Vagina (tissue), 2 donors: ENCODE measurements around the gene TRAF6.

Source experiments
- POLR2A ChIP-seq, 2 donors: fragments of 450-650 bp; IDR thresholded peaks; one replicate each; pipeline ENCODE4 v1.6.1; 2017; ENCODE audit warnings: antibody characterized with exemption in 2 of 2, mild to moderate bottlenecking in 2 of 2, moderate library complexity in 2 of 2
- POLR2AphosphoS5 ChIP-seq, 2 donors: sonication (generic); formaldehyde crosslinking; IDR thresholded peaks; one replicate each; pipeline ENCODE4 v1.9.0; 2017; ENCODE audit warnings: antibody characterized with exemption in 2 of 2, mild to moderate bottlenecking in 2 of 2, low read depth in 1 of 2; ENCODE audit not compliant: insufficient read depth in 1 of 2
- TF ChIP-seq, protein P1 (sequence below), 3 experiments: fragments of 450-650 bp in 2 of 3; fragments of 200-600 bp in 1 of 3; sonication (generic) in 1 of 3; IDR thresholded peaks; one replicate each; pipeline ENCODE4 v1.5.1; 2017 to 2019; ENCODE audit warnings: antibody characterized with exemption in 3 of 3, mild to moderate bottlenecking in 2 of 3, moderate library complexity in 2 of 3

DNA sequence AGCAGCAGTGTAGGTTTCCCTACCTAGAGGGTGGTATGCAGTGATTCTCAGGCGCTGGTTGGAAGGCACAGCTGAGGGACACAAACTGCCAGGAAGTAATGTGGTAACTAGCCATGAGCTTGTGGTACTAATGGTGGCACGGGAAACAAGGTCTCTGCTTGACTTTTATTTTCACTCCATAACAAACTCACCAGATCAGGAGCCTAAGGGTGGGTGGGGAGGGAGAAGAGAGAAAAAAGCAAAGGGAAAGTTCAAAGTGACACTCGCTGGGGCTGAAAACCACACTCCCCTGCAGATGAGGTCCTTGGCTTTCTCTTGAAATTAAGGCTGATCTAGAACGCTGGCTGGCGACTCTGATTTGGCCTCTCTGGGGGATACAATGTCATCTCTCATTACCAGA lies 22.0 kb downstream of the TRAF6 start:
- TF ChIP-seq, protein P1, sequence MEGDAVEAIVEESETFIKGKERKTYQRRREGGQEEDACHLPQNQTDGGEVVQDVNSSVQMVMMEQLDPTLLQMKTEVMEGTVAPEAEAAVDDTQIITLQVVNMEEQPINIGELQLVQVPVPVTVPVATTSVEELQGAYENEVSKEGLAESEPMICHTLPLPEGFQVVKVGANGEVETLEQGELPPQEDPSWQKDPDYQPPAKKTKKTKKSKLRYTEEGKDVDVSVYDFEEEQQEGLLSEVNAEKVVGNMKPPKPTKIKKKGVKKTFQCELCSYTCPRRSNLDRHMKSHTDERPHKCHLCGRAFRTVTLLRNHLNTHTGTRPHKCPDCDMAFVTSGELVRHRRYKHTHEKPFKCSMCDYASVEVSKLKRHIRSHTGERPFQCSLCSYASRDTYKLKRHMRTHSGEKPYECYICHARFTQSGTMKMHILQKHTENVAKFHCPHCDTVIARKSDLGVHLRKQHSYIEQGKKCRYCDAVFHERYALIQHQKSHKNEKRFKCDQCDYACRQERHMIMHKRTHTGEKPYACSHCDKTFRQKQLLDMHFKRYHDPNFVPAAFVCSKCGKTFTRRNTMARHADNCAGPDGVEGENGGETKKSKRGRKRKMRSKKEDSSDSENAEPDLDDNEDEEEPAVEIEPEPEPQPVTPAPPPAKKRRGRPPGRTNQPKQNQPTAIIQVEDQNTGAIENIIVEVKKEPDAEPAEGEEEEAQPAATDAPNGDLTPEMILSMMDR (IDR thresholded peaks at IDR 0.05), result no peak
- TF ChIP-seq POLR2A (IDR thresholded peaks at IDR 0.05), result no peak
- no peak for TF ChIP-seq POLR2AphosphoS5 (IDR thresholded peaks at IDR 0.05; ENCODE audit: insufficient read depth in 1 of 2, low read depth in 1 of 2)
